ENCODE results near the gene HPS5.

HPS5 gene

DNA sequence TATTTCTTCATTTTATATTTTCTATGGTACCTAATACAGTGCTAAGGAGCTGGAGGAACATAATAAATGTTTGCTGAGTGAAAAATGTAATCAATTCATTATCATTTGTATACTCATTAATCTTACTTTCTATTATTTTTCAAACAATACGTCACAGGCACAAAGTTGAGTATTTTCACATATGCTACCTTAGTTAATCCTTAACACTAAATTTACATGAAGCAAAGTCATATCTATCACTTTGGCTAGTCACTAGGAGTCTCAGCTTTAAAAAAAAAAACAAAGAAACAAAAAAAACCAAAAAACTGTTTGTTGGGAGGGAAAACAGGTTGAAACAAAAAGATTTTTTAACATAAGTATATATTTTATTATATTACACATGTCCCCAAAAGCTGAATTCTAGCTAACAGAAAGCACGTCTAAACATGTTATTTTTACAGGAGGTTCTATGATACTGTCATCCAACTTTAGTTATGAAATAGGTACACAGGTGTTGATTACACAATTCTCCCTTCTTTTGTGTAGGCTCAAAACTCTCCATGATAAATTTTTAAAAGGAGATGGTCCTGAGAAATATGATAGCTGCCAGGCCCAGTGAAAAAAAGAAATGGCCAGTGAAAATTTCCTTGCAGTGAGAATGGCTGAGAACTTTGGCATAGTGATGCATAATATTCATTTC is 14.3 kb downstream of the HPS5 start (continued):
- no peak for TF ChIP-seq ZNF221 (tag by site-specific recombination; IDR thresholded peaks at IDR 0.05; ENCODE audit: borderline replicate concordance)

DNA sequence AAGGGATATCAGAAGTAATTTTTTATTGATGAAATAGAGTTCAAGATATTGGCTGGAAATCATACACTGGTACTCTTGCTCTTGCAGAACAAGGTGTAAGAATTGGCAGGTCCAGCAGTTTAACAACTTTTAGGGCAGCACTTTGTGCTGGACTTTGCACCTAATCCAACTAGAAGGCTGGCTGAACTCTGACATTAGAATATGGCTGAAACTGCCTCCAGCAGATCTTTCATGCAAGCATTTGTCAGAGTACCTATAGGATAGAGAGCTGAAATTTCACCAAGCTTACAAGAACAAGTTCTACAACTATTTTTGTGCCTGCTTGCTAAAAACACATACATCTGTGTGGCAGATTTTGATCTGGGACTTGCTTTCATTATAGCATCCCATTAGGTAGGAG is 17.2 kb downstream of the HPS5 start:
- TF ChIP-seq ZNF146 (tag by site-specific recombination; IDR thresholded peaks at IDR 0.05), result no peak
- no peak for TF ChIP-seq ZNF48 (tag by site-specific recombination; IDR thresholded peaks at IDR 0.05)
- no peak for TF ChIP-seq ZNF76 (tag by site-specific recombination; IDR thresholded peaks at IDR 0.05; ENCODE audit: borderline replicate concordance, low read depth)
- TF ChIP-seq ZFP3 (tag by site-specific recombination; IDR thresholded peaks at IDR 0.05; ENCODE audit: low read depth), result no peak
- TF ChIP-seq KLF7 (tag by site-specific recombination; IDR thresholded peaks at IDR 0.05; ENCODE audit: borderline replicate concordance), result no peak
- TF ChIP-seq ZNF600 (tag by site-specific recombination; IDR thresholded peaks at IDR 0.05), result no peak
- TF ChIP-seq, protein P1, sequence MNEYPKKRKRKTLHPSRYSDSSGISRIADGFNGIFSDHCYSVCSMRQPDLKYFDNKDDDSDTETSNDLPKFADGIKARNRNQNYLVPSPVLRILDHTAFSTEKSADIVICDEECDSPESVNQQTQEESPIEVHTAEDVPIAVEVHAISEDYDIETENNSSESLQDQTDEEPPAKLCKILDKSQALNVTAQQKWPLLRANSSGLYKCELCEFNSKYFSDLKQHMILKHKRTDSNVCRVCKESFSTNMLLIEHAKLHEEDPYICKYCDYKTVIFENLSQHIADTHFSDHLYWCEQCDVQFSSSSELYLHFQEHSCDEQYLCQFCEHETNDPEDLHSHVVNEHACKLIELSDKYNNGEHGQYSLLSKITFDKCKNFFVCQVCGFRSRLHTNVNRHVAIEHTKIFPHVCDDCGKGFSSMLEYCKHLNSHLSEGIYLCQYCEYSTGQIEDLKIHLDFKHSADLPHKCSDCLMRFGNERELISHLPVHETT (tag by site-specific recombination; IDR thresholded peaks at IDR 0.05), result no peak
- TF ChIP-seq, protein P2, sequence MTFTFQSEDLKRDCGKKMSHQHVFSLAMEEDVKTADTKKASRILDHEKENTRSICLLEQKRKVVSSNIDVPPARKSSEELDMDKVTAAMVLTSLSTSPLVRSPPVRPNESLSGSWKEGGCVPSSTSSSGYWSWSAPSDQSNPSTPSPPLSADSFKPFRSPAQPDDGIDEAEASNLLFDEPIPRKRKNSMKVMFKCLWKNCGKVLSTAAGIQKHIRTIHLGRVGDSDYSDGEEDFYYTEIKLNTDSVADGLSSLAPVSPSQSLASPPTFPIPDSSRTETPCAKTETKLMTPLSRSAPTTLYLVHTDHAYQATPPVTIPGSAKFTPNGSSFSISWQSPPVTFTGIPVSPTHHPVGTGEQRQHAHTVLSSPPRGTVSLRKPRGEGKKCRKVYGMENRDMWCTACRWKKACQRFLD (tag by site-specific recombination; IDR thresholded peaks at IDR 0.05), result no peak
- TF ChIP-seq ZNF530 (tag by site-specific recombination; IDR thresholded peaks at IDR 0.05; ENCODE audit: low read depth), result no peak
- no peak for TF ChIP-seq YY2 (tag by site-specific recombination; IDR thresholded peaks at IDR 0.05)
- no peak for TF ChIP-seq ZNF677 (tag by site-specific recombination; IDR thresholded peaks at IDR 0.05)
- TF ChIP-seq, protein P3, sequence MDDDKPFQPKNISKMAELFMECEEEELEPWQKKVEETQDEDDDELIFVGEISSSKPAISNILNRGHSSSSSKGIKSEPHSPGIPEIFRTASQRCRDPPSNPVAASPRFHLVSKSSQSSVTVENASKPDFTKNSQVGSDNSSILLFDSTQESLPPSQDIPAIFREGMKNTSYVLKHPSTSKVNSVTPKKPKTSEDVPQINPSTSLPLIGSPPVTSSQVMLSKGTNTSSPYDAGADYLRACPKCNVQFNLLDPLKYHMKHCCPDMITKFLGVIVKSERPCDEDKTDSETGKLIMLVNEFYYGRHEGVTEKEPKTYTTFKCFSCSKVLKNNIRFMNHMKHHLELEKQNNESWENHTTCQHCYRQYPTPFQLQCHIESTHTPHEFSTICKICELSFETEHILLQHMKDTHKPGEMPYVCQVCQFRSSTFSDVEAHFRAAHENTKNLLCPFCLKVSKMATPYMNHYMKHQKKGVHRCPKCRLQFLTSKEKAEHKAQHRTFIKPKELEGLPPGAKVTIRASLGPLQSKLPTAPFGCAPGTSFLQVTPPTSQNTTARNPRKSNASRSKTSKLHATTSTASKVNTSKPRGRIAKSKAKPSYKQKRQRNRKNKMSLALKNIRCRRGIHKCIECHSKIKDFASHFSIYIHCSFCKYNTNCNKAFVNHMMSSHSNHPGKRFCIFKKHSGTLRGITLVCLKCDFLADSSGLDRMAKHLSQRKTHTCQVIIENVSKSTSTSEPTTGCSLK (tag by site-specific recombination; IDR thresholded peaks at IDR 0.05), result no peak
- no peak for TF ChIP-seq ZNF843 (tag by site-specific recombination; IDR thresholded peaks at IDR 0.05)
- no peak for TF ChIP-seq ZIC2 (tag by site-specific recombination; IDR thresholded peaks at IDR 0.05)
- Histone ChIP-seq H3K9me3 (ENCODE audit: control insufficient read depth, insufficient read depth, low read depth, low read length) (no peaks in the 10 kb centered on the region), H3K4me1 (ENCODE audit: control insufficient read depth, insufficient read depth, low read length) (no peaks in the 10 kb centered on the region), H3K27ac (ENCODE audit: extremely low read depth, low read depth, low read length) (no peak overlapping the region), H3K4me3 (ENCODE audit: low read depth, low read length) (no peak overlapping the region), H3K36me3 (ENCODE audit: control insufficient read depth in 2 of 2, insufficient read depth in 1 of 2, low read length in 2 of 2) (peaks cover 9 to 82% of the 10 kb centered on the region in 2 experiments; a peak in 2 of 3 replicates)
- POLR2A ChIA-PET, result no interaction called here
- CTCF ChIA-PET, result interaction anchor here (0.7 kb wide), 1 partner anchor 1487 kb away, joined by 3 read pairs; no protein-coding TSS in a partner anchor

DNA sequence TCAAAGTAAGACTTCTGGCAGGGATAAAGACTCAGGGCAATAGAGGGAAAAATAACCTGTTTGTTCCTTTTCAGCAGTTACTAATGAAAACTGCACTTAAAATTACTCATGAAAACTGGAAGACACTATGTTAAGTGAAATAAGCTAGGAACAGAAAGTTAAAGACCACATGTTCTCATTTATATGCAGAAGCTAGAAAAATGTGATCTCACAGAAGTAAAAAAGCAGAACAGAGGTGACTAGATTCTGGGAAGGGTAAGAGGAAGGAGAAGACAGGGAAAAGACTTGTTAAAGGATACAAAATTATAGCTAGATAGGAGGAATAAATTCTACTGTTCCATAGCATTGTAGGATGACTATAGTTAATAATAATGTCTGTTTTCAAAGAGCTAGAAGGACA is 22.2 kb downstream of the HPS5 start:
- peaks cover 4 to 80% of the 10 kb centered on the region in 2 experiments; a peak in 2 of 3 replicates for H3K36me3 ChIP-seq (ENCODE audit: control insufficient read depth in 2 of 2, insufficient read depth in 1 of 2, low read length in 2 of 2)
- H3K9me3 ChIP-seq (ENCODE audit: control insufficient read depth, insufficient read depth, low read depth, low read length), result no peaks in the 10 kb centered on the region
- no peaks in the 10 kb centered on the region for H3K4me1 ChIP-seq (ENCODE audit: control insufficient read depth, insufficient read depth, low read length)
- no peak overlapping the region for H3K27ac ChIP-seq (ENCODE audit: extremely low read depth, low read depth, low read length)
- POLR2A ChIA-PET, result no interaction called here
- CTCF ChIA-PET, result interaction anchor here (1.2 kb wide), 1 partner anchor 185 kb away, joined by 3 read pairs; no protein-coding TSS in a partner anchor
- no peak overlapping the region for H3K4me3 ChIP-seq (ENCODE audit: low read depth, low read length)
- TF ChIP-seq ZNF837 (tag by site-specific recombination; IDR thresholded peaks at IDR 0.05) (no peak), ZNF19 (tag by site-specific recombination; IDR thresholded peaks at IDR 0.05; ENCODE audit: low read depth) (no peak), ZNF596 (tag by site-specific recombination; IDR thresholded peaks at IDR 0.05) (no peak), GFI1B (tag by site-specific recombination; IDR thresholded peaks at IDR 0.05) (no peak), ZNF626 (tag by site-specific recombination; IDR thresholded peaks at IDR 0.05) (no peak)
- TF ChIP-seq, protein P4, sequence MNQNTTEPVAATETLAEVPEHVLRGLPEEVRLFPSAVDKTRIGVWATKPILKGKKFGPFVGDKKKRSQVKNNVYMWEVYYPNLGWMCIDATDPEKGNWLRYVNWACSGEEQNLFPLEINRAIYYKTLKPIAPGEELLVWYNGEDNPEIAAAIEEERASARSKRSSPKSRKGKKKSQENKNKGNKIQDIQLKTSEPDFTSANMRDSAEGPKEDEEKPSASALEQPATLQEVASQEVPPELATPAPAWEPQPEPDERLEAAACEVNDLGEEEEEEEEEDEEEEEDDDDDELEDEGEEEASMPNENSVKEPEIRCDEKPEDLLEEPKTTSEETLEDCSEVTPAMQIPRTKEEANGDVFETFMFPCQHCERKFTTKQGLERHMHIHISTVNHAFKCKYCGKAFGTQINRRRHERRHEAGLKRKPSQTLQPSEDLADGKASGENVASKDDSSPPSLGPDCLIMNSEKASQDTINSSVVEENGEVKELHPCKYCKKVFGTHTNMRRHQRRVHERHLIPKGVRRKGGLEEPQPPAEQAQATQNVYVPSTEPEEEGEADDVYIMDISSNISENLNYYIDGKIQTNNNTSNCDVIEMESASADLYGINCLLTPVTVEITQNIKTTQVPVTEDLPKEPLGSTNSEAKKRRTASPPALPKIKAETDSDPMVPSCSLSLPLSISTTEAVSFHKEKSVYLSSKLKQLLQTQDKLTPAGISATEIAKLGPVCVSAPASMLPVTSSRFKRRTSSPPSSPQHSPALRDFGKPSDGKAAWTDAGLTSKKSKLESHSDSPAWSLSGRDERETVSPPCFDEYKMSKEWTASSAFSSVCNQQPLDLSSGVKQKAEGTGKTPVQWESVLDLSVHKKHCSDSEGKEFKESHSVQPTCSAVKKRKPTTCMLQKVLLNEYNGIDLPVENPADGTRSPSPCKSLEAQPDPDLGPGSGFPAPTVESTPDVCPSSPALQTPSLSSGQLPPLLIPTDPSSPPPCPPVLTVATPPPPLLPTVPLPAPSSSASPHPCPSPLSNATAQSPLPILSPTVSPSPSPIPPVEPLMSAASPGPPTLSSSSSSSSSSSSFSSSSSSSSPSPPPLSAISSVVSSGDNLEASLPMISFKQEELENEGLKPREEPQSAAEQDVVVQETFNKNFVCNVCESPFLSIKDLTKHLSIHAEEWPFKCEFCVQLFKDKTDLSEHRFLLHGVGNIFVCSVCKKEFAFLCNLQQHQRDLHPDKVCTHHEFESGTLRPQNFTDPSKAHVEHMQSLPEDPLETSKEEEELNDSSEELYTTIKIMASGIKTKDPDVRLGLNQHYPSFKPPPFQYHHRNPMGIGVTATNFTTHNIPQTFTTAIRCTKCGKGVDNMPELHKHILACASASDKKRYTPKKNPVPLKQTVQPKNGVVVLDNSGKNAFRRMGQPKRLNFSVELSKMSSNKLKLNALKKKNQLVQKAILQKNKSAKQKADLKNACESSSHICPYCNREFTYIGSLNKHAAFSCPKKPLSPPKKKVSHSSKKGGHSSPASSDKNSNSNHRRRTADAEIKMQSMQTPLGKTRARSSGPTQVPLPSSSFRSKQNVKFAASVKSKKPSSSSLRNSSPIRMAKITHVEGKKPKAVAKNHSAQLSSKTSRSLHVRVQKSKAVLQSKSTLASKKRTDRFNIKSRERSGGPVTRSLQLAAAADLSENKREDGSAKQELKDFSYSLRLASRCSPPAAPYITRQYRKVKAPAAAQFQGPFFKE (tag by site-specific recombination; IDR thresholded peaks at IDR 0.05; ENCODE audit: borderline replicate concordance), result no peak
